HFFc6 (cell line): ENCODE results near the gene ASB2. TPM values are rescaled to one million over a fixed set of nuclear protein-coding genes. Genes with fewer than 3 reads are reported as not detected.
A peak's percentile ranks its signal among the peaks of the same experiment; 100 is the strongest.

Experiments used
- DNase-seq: peaks from one replicate; pipeline ENCODE4 v3.0.0-alpha.2; 2018
- H3K27ac Mint-ChIP-seq: 2 replicates; pipeline ENCODE4 v1.8.0; 2020; ENCODE audit warnings: mild to moderate bottlenecking, mixed read lengths
- H3K27me3 Mint-ChIP-seq: 2 replicates; pipeline ENCODE4 v1.8.0; 2021; ENCODE audit warnings: mild to moderate bottlenecking, moderate library complexity, mixed read lengths; ENCODE audit not compliant: insufficient read depth
- H3K36me3 Mint-ChIP-seq: 2 replicates; pipeline ENCODE4 v1.8.0; 2021; ENCODE audit warnings: low read depth, mixed read lengths
- H3K4me1 Mint-ChIP-seq: 2 replicates; pipeline ENCODE4 v1.8.0; 2020; ENCODE audit warnings: low read depth, mixed read lengths
- H3K4me3 Mint-ChIP-seq: 2 replicates; pipeline ENCODE4 v1.8.0; 2020; ENCODE audit warnings: mild to moderate bottlenecking, moderate library complexity, mixed read lengths
- H3K9me3 Mint-ChIP-seq: 2 replicates; pipeline ENCODE4 v1.8.0; 2020; ENCODE audit warnings: mild to moderate bottlenecking, mixed read lengths
- total RNA-seq, 6 experiments: library from RNA; stranded (reverse); fragmentation: NEBNext Ultra II Directional; extraction: Animal tissue kit (Norgen Biotek cat#: 25700); gene quantifications; 2 replicates in 1 of 6; 3 replicates in 5 of 6; pipeline ENCODE4 v1.2.3, GENCODE V29; 2021
- TF ChIP-seq, protein P1 (sequence below): fragments of 200-600 bp; sonication (generic); IDR thresholded peaks from 2 replicates; pipeline ENCODE4 v1.5.0; 2021; ENCODE audit warnings: antibody characterized with exemption, mild to moderate bottlenecking

The ASB2 gene
- total RNA-seq, 6 experiments from 2014 or later, result not detected

DNA sequence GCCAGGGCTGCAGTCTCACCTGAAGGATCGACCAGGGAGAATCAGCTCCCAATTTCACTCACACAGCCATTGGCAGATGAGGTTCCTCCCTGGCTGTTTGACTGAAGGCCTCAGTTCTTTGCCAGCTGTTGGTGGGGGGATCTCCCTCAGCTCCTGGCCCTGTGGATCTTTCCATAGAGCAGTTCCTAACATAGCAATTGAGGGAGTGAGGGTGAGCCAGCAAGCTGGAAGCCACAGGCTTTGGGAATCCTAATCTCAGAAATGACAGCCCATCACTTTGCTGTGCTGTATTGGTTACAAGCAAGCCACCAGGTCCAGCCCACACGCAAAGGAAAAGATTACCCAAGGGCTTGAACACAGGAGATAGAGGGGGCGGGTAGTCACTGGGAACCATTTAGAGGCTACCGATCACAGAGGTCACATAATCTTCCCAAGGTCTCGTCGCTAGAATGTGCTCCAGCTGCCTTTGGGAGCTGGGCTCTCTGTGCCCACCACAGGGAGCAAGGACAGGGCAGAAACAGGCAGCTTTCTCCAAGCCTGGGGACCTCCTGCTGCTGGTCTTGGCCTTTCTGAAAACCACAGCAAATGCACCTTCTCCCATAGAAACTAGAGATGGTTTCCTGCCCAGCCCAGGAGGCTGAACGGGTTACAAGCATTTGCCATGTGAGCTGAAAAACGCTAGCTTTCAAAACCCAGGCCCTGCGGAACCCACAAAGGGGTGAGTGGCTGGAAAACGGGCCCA lies 45.2 kb upstream of the ASB2 start:
- H3K27ac Mint-ChIP-seq, result no peak overlapping the region
- H3K36me3 Mint-ChIP-seq, result no peaks in the 10 kb centered on the region
- H3K9me3 Mint-ChIP-seq, result no peaks in the 10 kb centered on the region
- peaks cover 24% of the 10 kb centered on the region for H3K27me3 Mint-ChIP-seq
- DNase-seq, result no peak
- no peak overlapping the region for H3K4me3 Mint-ChIP-seq
- H3K4me1 Mint-ChIP-seq, result peaks cover 17% of the 10 kb centered on the region
- TF ChIP-seq, protein P1, sequence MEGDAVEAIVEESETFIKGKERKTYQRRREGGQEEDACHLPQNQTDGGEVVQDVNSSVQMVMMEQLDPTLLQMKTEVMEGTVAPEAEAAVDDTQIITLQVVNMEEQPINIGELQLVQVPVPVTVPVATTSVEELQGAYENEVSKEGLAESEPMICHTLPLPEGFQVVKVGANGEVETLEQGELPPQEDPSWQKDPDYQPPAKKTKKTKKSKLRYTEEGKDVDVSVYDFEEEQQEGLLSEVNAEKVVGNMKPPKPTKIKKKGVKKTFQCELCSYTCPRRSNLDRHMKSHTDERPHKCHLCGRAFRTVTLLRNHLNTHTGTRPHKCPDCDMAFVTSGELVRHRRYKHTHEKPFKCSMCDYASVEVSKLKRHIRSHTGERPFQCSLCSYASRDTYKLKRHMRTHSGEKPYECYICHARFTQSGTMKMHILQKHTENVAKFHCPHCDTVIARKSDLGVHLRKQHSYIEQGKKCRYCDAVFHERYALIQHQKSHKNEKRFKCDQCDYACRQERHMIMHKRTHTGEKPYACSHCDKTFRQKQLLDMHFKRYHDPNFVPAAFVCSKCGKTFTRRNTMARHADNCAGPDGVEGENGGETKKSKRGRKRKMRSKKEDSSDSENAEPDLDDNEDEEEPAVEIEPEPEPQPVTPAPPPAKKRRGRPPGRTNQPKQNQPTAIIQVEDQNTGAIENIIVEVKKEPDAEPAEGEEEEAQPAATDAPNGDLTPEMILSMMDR, result no peak

DNA sequence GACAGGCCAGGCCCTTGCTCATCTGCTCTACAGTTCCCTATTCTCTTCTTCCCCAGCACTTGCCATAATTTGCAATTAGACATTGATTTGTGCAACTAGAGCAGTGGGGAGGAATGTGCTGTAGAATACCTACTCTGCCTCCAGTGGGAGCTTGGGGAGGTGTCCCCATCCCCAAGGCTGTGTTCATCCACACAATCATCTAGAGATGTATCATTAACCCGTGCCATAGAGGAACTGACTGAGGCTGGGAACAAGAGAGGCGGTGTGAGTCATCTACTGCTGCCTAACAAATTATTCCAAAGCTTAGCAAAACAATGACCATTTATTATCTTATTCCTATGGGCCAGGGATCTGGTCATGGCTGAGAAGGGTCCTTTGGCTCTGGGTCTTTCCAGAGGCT lies 44.6 kb upstream of the ASB2 start:
- peaks cover 26% of the 10 kb centered on the region for H3K27me3 Mint-ChIP-seq
- no peaks in the 10 kb centered on the region for H3K9me3 Mint-ChIP-seq
- DNase-seq, result peak; percentile 21
- no peak overlapping the region for H3K27ac Mint-ChIP-seq
- TF ChIP-seq, protein P1, result no peak
- no peak overlapping the region for H3K4me3 Mint-ChIP-seq
- H3K36me3 Mint-ChIP-seq, result no peaks in the 10 kb centered on the region
- peaks cover 15% of the 10 kb centered on the region for H3K4me1 Mint-ChIP-seq

DNA sequence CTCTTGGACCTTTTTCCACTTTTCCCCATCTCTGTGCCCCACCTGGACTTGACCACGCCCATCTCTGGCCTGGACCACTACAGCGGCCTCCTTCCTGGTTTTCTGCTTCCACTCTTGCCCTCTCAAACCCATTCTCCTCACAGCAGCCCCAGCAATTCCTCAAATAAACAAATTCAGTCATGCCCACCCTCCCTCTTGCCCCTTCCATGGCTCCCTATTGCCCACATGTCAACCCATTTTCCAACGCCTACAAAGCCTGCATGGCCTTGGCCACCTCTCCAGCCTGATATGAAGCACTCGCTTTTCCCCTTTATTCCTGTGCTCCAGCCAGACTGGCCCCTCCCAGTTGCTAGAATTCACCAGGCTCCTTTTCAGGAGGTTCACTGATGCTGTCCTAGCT lies 43.9 kb upstream of the ASB2 start:
- Mint-ChIP-seq H3K4me1 (peaks cover 10% of the 10 kb centered on the region), H3K27me3 (peaks cover 32% of the 10 kb centered on the region), H3K36me3 (no peaks in the 10 kb centered on the region), H3K27ac (no peak overlapping the region), H3K9me3 (no peaks in the 10 kb centered on the region), H3K4me3 (no peak overlapping the region)
- no peak for DNase-seq
- TF ChIP-seq, protein P1, result no peak

DNA sequence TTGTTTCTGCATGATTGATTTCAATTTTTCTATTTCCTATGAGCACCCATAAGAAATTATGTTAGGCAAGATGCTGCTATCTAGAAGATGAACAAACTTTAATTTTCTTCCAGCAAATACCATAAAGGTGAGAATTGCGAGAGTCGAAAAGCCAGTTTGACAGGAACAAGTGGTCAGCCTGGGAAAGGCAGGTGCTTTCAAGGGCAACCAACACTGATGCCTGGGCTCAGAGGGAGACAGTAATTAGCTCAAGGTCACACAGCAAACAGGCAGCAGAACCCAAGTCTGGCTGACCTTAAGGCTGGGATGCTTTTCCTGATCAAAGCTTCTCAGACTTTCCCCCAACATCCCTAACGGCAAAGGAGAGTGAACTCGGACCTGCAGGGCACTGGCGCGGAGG lies 43.0 kb upstream of the ASB2 start:
- H3K4me1 Mint-ChIP-seq, result peaks cover 10% of the 10 kb centered on the region
- peaks cover 35% of the 10 kb centered on the region for H3K27me3 Mint-ChIP-seq
- no peak overlapping the region for H3K27ac Mint-ChIP-seq
- H3K4me3 Mint-ChIP-seq, result no peak overlapping the region
- no peak for DNase-seq
- H3K36me3 Mint-ChIP-seq, result no peaks in the 10 kb centered on the region
- TF ChIP-seq, protein P1, result no peak
- no peaks in the 10 kb centered on the region for H3K9me3 Mint-ChIP-seq

DNA sequence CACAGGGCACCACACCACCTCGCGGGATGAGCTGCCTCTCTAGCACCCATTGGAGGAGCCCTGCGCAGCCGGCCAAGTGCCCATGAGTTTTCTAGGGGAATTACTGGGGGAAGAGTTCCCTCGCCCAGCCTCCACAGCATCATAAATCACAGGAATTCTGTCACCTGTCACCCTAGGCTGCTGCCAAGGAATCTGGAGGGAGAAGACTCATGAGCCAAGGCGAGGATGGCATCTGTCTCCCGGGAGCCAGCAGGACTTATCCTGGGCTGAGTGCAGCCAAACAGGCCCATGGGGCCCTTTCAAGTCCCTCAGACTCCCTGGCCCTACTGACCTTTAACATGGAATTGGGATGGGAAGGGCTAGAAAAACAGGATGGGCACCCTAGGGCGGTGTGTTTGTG lies 41.9 kb upstream of the ASB2 start:
- Mint-ChIP-seq H3K4me3 (no peak overlapping the region), H3K4me1 (peaks cover 10% of the 10 kb centered on the region), H3K27me3 (peaks cover 35% of the 10 kb centered on the region), H3K9me3 (no peaks in the 10 kb centered on the region), H3K36me3 (no peaks in the 10 kb centered on the region), H3K27ac (no peak overlapping the region)
- no peak for DNase-seq
- TF ChIP-seq, protein P1, result no peak
